ENCODE measurements around the gene ARL5A.

The ARL5A gene

DNA sequence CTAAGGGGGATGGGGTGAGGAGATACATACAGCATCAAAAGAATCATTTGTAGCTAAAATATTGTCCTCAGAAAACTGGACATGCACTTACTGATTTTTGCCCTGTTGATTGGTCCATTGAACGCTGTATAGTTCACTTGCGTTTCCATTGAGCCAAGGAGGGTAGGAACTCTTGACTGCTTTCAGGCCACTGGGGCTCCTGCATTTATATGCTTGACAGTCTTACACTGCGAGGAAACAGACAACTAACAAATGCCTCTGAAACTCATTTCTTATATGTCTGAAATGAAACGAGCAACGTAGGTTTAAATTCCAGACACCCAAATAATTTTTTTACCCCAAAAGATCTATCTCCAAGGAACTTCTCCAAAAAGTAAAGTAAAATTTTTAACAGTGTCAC, 42.1 kb downstream of the ARL5A start:
- ChIA-PET CTCF (no interaction called here), POLR2A (ENCODE audit: low non-redundant PET) (no interaction called here)
- no peak for DNase-seq (ENCODE audit: low spot score)
- TF ChIP-seq, protein P1, sequence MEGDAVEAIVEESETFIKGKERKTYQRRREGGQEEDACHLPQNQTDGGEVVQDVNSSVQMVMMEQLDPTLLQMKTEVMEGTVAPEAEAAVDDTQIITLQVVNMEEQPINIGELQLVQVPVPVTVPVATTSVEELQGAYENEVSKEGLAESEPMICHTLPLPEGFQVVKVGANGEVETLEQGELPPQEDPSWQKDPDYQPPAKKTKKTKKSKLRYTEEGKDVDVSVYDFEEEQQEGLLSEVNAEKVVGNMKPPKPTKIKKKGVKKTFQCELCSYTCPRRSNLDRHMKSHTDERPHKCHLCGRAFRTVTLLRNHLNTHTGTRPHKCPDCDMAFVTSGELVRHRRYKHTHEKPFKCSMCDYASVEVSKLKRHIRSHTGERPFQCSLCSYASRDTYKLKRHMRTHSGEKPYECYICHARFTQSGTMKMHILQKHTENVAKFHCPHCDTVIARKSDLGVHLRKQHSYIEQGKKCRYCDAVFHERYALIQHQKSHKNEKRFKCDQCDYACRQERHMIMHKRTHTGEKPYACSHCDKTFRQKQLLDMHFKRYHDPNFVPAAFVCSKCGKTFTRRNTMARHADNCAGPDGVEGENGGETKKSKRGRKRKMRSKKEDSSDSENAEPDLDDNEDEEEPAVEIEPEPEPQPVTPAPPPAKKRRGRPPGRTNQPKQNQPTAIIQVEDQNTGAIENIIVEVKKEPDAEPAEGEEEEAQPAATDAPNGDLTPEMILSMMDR (conservative IDR thresholded peaks at IDR 0.05; ENCODE audit: low read depth) = no peak
- no peak overlapping the region for H3K27ac ChIP-seq

DNA sequence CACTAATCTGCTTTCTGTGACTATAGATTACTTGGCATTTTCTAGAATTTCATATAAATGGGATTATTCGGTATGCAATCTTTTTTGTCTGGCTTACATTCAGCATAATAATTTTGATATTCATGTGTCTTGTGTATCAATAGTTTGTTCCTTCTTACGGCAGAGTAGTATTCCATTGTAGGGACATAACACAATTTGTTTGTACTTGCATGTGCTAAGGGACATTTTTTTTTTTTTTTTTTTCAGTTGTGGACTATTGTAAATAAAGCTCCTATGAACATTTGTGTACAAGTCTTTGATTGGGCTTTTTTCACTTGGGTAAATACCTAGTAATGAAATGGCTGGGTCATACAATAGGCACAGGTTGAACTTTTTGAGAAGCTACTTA, 45.1 kb downstream of the ARL5A start:
- CTCF ChIA-PET = no interaction called here
- TF ChIP-seq, protein P1 (conservative IDR thresholded peaks at IDR 0.05; ENCODE audit: low read depth) = no peak
- H3K27ac ChIP-seq = no peak overlapping the region
- DNase-seq (ENCODE audit: low spot score) = no peak
- POLR2A ChIA-PET (ENCODE audit: low non-redundant PET) = no interaction called here

DNA sequence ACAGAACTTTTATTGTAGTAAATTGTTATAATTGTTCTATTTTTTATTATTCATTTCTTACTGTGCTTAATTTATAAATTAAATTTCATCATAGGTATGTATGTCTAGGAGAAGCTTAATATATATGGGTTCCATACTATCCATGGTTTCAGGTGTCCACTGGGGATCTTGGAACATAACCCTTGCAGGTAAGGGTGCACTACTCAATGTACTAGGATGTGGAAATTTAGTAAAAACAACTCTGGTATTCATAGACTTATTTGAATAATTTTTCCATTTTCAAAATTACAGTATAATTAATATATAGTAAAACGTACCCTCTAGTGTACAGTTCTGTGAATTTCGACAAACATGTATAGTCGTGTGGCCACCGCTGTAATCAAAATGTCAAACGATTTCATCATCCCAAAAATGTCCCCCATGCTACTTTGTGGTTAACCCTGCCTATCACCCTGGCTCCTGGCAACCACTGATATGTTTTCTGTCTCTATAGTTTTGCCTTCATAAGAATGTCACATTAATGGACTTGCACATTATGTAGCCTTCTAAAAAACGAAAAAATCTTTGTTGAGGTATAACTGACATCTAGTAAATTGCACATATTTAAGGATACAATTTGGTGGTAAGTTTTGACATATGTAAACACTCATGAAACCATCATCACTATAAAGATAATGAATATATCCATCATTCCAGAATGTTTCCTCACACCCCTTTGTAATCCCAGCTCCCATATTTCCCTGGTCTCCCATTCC, 45.7 kb downstream of the ARL5A start:
- ChIA-PET CTCF (interaction anchor here (0.6 kb wide), 1 partner anchor 9 kb away, joined by 3 read pairs; no protein-coding TSS in a partner anchor), POLR2A (ENCODE audit: low non-redundant PET) (no interaction called here)
- no peak for DNase-seq (ENCODE audit: low spot score)
- no peak overlapping the region for H3K27ac ChIP-seq
- TF ChIP-seq, protein P1 (conservative IDR thresholded peaks at IDR 0.05; ENCODE audit: low read depth) = no peak

DNA sequence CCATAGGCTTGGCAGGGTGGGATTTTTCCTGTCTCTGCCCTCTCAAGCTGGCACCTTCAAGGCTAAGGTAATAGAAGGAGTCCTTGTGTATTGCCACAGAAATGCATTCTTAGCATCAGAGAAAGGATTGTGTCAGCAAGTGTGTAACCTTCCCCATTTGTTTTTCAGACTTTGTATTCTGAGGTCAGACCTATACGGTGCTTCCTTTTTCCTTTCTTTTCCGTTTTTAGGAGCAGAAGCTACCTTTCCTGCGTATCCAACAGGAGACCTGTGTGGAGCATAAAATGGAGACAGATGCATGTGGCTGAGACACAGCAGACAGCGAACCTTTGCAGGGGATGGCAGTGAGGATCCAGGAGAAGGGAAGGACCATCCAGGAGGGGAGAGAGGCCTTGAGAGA, 46.6 kb downstream of the ARL5A start:
- ChIA-PET CTCF (interaction anchor here (0.6 kb wide), 1 partner anchor 10 kb away, joined by 3 read pairs; no protein-coding TSS in a partner anchor), POLR2A (ENCODE audit: low non-redundant PET) (no interaction called here)
- DNase-seq (ENCODE audit: low spot score) = no peak
- H3K27ac ChIP-seq = no peak overlapping the region
- TF ChIP-seq, protein P1 (conservative IDR thresholded peaks at IDR 0.05; ENCODE audit: low read depth) = no peak

DNA sequence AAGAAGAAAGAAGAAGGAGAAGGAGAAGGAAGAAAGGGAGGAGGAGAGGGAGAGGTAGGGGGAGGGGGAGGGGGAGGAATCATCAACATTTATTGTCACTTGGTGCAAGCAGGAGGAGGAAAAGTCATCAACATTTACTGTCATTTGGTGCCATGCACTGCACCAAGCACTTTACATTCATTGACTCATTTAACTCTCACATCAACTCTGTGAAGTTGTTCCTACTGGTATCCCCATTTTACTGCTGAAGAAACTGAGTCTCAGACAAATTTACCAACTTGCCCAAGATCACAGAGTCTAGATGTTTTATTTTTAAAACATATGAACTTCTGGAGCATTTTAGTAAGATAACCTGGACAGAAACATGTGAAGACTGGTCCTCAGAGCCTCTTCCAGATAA, 47.3 kb downstream of the ARL5A start:
- CTCF ChIA-PET = no interaction called here
- POLR2A ChIA-PET (ENCODE audit: low non-redundant PET) = no interaction called here
- no peak for DNase-seq (ENCODE audit: low spot score)
- H3K27ac ChIP-seq = no peak overlapping the region
- TF ChIP-seq, protein P1 (conservative IDR thresholded peaks at IDR 0.05; ENCODE audit: low read depth) = no peak

DNA sequence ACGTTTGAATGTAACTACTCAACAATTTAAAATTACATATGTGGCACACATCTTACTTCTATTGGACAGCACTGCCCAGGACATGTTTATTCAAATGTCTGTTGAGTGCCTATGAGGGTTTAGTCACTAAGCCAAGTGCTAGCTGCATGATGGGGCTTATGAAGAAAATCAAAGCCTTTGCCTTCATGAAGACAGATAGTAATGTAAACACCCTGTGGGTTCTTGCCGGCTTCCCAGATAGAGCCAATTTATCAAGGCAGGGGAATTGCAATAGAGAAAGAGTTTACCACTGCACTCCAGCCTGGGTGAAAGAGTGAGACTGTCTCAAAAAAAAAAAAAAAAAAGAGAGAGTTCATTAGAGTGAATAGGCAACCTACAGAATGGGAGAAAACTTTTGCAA, 50.3 kb downstream of the ARL5A start:
- TF ChIP-seq, protein P1 (conservative IDR thresholded peaks at IDR 0.05; ENCODE audit: low read depth) = no peak
- ChIA-PET POLR2A (ENCODE audit: low non-redundant PET) (no interaction called here), CTCF (no interaction called here)
- no peak overlapping the region for H3K27ac ChIP-seq
- no peak for DNase-seq (ENCODE audit: low spot score)

Measured in RWPE1 (cell line).